BE2C (cell line): ENCODE measurements around the gene PITPNB.

Source experiments
- DNase-seq: peaks from one replicate; pipeline ENCODE4 v3.0.0-alpha.2; 2020
- H3K27me3 ChIP-seq: fragments of 250-450 bp; sonication (Bioruptor Pico); 2 replicates; pipeline ENCODE4 v1.5.1; 2020; ENCODE audit warnings: mild to moderate bottlenecking
- H3K36me3 ChIP-seq: fragments of 250-450 bp; sonication (Bioruptor Pico); 2 replicates; pipeline ENCODE4 v1.5.1; 2020; ENCODE audit warnings: mild to moderate bottlenecking
- H3K4me1 ChIP-seq: fragments of 250-450 bp; sonication (Bioruptor Pico); 2 replicates; pipeline ENCODE4 v1.5.1; 2020
- H3K4me3 ChIP-seq: 2 replicates; pipeline ENCODE4 v1.5.1; 2011; ENCODE audit warnings: low read depth, low read length
- H3K9me3 ChIP-seq: fragments of 250-450 bp; sonication (Bioruptor Pico); 2 replicates; pipeline ENCODE4 v1.5.1; 2020
- CTCF ChIP-seq: IDR thresholded peaks from 2 replicates; pipeline ENCODE4 v1.5.1; 2012; ENCODE audit warnings: mild to moderate bottlenecking, low read depth, low read length

PITPNB gene

GRCh38 chr22:27805841-27806240 lies 113.2 kb downstream of the PITPNB start:
- H3K9me3 ChIP-seq = no peaks in the 10 kb centered on the region
- H3K4me3 ChIP-seq = no peak overlapping the region
- DNase-seq = no peak
- no peaks in the 10 kb centered on the region for H3K36me3 ChIP-seq
- peaks cover 28% of the 10 kb centered on the region for H3K27me3 ChIP-seq
- no peaks in the 10 kb centered on the region for H3K4me1 ChIP-seq
- TF ChIP-seq CTCF = no peak

- peak; percentile 77 for DNase-seq
- Histone ChIP-seq H3K27me3 (peaks cover 40% of the 10 kb centered on the region), H3K4me1 (no peaks in the 10 kb centered on the region), H3K4me3 (no peak overlapping the region), H3K36me3 (no peaks in the 10 kb centered on the region), H3K9me3 (no peaks in the 10 kb centered on the region)
- TF ChIP-seq CTCF = peak; percentile 78
Measured at GRCh38 chr22:27804470-27805297, 114.4 kb downstream of the PITPNB start.

GRCh38 chr22:27803841-27804415 lies 115.1 kb downstream of the PITPNB start:
- no peak overlapping the region for H3K4me3 ChIP-seq
- peaks cover 47% of the 10 kb centered on the region for H3K27me3 ChIP-seq
- no peak for DNase-seq
- TF ChIP-seq CTCF = no peak
- no peaks in the 10 kb centered on the region for H3K4me1 ChIP-seq
- no peaks in the 10 kb centered on the region for H3K36me3 ChIP-seq
- no peaks in the 10 kb centered on the region for H3K9me3 ChIP-seq

- TF ChIP-seq CTCF = no peak
Measured at GRCh38 chr22:27802346-27803073, 116.5 kb downstream of the PITPNB start.

More at GRCh38 chr22:27802346-27803073, 116.5 kb downstream of the PITPNB start:
- Histone ChIP-seq H3K27me3 (peaks cover 62% of the 10 kb centered on the region), H3K9me3 (no peaks in the 10 kb centered on the region), H3K4me1 (no peaks in the 10 kb centered on the region), H3K36me3 (no peaks in the 10 kb centered on the region), H3K4me3 (peak overlapping the region; percentile 49; the same call in 1 of the 2 replicates)
- no peak for DNase-seq
